GM10248 (cell line): Measurements from ENCODE around the gene CTDSPL.

Experiments
- CTCF ChIA-PET: fragments of 300-600 bp; sonication (Branson Sonifier 250); formaldehyde crosslinking; extraction: SDS; loops from one replicate; lab custom pipeline; 2021; ENCODE audit warnings: antibody characterized with exemption; lab: Yijun Ruan, JAX
- POLR2A ChIA-PET: fragments of 350-650 bp; sonication (Branson Sonifier 250); formaldehyde crosslinking; extraction: SDS; loops from one replicate; lab custom pipeline; 2020; ENCODE audit warnings: antibody characterized with exemption; lab: Yijun Ruan, JAX
- DNase-seq: peaks from one replicate; pipeline ENCODE4 v3.0.0; 2012; ENCODE audit errors: extremely low spot score
- TF ChIP-seq, protein P1 (sequence below): IDR thresholded peaks from 2 replicates; pipeline ENCODE4 v1.5.1; 2012; ENCODE audit warnings: mild to moderate bottlenecking, low read depth; ENCODE audit errors: extremely low read depth, missing control alignments, control extremely low read depth

The CTDSPL gene

GRCh38 chr3:37982331-37982730, 120.7 kb downstream of the CTDSPL start:
- POLR2A ChIA-PET, result interaction anchor here (0.8 kb wide), 1 partner anchor 11 kb away, joined by 3 read pairs; no protein-coding TSS in a partner anchor
- TF ChIP-seq, protein P1, sequence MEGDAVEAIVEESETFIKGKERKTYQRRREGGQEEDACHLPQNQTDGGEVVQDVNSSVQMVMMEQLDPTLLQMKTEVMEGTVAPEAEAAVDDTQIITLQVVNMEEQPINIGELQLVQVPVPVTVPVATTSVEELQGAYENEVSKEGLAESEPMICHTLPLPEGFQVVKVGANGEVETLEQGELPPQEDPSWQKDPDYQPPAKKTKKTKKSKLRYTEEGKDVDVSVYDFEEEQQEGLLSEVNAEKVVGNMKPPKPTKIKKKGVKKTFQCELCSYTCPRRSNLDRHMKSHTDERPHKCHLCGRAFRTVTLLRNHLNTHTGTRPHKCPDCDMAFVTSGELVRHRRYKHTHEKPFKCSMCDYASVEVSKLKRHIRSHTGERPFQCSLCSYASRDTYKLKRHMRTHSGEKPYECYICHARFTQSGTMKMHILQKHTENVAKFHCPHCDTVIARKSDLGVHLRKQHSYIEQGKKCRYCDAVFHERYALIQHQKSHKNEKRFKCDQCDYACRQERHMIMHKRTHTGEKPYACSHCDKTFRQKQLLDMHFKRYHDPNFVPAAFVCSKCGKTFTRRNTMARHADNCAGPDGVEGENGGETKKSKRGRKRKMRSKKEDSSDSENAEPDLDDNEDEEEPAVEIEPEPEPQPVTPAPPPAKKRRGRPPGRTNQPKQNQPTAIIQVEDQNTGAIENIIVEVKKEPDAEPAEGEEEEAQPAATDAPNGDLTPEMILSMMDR, result no peak
- no peak for DNase-seq
- CTCF ChIA-PET, result interaction anchor here (1.3 to 6.2 kb wide), 4 partner anchors 8 to 21 kb away, joined by 5 to 39 read pairs (median 21); no protein-coding TSS in a partner anchor

DNA sequence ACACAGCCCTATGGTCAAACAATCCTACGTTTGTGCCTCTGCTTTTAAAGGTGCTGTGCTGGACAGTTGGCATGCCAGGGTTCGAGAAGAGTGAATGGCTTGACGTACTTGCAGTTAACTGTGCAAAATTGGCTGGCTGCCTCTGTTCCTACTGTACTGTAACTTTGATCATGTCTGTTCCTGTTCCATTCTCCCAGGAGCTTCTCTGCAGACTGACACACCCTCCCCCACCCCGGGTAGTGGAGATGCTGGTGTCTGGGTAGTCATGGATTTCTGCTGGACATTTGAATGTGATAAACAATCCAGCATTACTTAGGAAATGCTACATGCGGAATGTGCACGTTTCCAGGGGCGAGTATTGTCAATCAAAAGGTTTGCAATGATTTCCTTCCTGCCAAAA, 122.4 kb downstream of the CTDSPL start:
- CTCF ChIA-PET, result interaction anchor here (1.1 to 6.2 kb wide), 4 partner anchors 10 to 129 kb away, joined by 5 to 39 read pairs (median 21); no protein-coding TSS in a partner anchor
- POLR2A ChIA-PET, result no interaction called here
- DNase-seq, result no peak
- TF ChIP-seq, protein P1, result no peak

- no peak for DNase-seq
- CTCF ChIA-PET, result interaction anchor here (2.1 to 5.2 kb wide), 2 partner anchors 10 to 129 kb away, joined by 8 to 39 read pairs; no protein-coding TSS in a partner anchor
- POLR2A ChIA-PET, result no interaction called here
- TF ChIP-seq, protein P1, result no peak
Observed at GRCh38 chr3:37984596-37984995, 122.9 kb downstream of the CTDSPL start.

- ChIA-PET CTCF (interaction anchor here (0.8 to 5.2 kb wide), 5 partner anchors 9 to 130 kb away, joined by 3 to 39 read pairs (median 5); no protein-coding TSS in a partner anchor), POLR2A (no interaction called here)
- no peak for DNase-seq
- TF ChIP-seq, protein P1, result no peak
Observed at GRCh38 chr3:37985637-37986320, 124.1 kb downstream of the CTDSPL start.

DNA sequence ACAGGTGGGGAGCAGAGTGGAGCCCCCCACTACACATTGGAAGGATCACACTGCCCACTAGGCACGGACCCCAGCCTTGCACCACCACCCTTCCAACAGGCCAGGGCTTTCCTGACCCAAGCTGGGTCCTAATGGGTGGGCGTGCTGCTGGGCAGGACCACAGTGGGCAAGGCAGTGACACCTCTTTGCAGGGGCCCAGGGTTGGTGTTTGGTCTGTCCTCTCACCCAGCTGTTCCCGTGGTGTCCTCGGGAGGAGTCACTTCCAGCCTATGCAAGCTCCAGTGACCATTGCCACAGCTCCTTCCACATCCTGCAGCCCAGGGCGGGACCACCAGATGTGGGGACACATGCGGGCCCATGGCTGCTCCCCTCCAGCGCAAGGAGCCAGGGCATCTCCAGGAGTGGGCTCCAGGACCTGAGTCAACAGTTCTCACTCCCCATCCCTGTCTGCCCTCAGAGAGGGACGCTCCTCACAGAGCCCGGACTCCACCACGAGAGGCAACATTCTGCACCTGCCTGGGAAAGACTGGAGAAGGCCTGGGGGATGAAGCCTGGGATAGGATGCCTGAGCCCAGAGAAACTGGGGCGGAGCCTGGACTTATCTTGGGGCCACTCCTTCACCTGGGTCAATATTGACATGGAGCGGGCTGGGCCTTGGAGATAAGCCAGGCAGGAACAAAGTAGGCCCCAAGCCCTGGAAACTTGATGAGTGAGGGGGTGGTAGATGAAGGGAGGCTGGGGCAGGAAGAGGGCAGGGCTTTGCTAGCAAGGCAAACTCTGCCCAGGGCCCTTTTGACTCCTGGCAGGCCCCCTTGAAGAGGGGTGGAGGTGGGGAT, 125.0 kb downstream of the CTDSPL start:
- TF ChIP-seq, protein P1, result no peak
- ChIA-PET POLR2A (no interaction called here), CTCF (interaction anchor here (0.8 to 5.2 kb wide), 6 partner anchors 10 to 17 kb away, joined by 3 to 39 read pairs (median 8); no protein-coding TSS in a partner anchor)
- no peak for DNase-seq

DNA sequence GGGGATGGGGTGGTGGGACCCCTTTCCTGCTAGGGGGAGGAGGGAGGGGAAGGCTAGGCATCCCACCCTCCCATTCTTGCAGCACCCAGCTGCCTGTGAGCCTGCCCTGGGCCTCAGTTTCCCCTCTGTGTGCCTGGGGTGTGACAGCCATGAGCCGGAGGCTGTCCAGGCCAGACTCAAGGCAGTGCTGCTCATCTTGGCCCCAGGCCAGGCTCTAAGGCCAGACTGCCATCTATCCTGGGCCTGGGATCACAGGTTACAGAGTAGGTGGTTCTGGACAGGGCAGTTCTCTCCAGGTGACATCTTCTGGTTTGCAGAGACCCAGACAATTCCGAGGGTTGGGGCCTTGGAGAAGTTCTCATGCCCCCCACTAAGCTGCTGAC, 125.6 kb downstream of the CTDSPL start:
- TF ChIP-seq, protein P1, result no peak
- ChIA-PET CTCF (interaction anchor here (1.7 to 1.9 kb wide), 2 partner anchors 10 to 13 kb away, joined by 10 to 11 read pairs; no protein-coding TSS in a partner anchor), POLR2A (interaction anchor here (0.5 kb wide), 1 partner anchor 1436 kb away, joined by 4 read pairs; no protein-coding TSS in a partner anchor)
- DNase-seq, result no peak
